Neural cell (in vitro differentiated cells): ENCODE results near the gene LRRC4B. TPM values are rescaled to one million over a fixed set of nuclear protein-coding genes. Genes with fewer than 3 reads are reported as not detected.

Source experiments
- H2AFZ ChIP-seq: fragments of 200-600, 300-800 bp; sonication (generic), shearing (Covaris generic); 2 replicates; pipeline ENCODE4 v1.6.0; 2014; ENCODE audit warnings: low read depth, mild to moderate bottlenecking, antibody characterized with exemption, low read length, moderate library complexity
- H3F3A ChIP-seq: fragments of 200-600 bp; shearing (Covaris generic); 2 replicates; pipeline ENCODE4 v1.6.1; 2016; ENCODE audit warnings: mild to moderate bottlenecking, moderate library complexity, mixed read lengths, antibody characterized with exemption, low read length; ENCODE audit not compliant: insufficient read depth, poor library complexity, severe bottlenecking
- H3K27ac ChIP-seq: fragments of 200-600, 300-800 bp; sonication (generic), shearing (Covaris generic); 2 replicates; pipeline ENCODE4 v1.5.1; 2014; ENCODE audit warnings: mild to moderate bottlenecking, low read length, moderate library complexity
- H3K27me3 ChIP-seq: fragments of 300-800, 200-600 bp; sonication (generic), shearing (Covaris generic); 2 replicates; pipeline ENCODE4 v1.6.0; 2014; ENCODE audit warnings: mild to moderate bottlenecking, low read depth, low read length, moderate library complexity; ENCODE audit not compliant: insufficient read depth
- H3K36me3 ChIP-seq: fragments of 300-800, 200-600 bp; sonication (generic), shearing (Covaris generic); 2 replicates; pipeline ENCODE4 v1.5.1; 2014; ENCODE audit warnings: mild to moderate bottlenecking, antibody characterized with exemption, low read length, moderate library complexity; ENCODE audit not compliant: insufficient read depth
- H3K4me2 ChIP-seq: fragments of 300-800, 200-600 bp; sonication (generic), shearing (Covaris generic); 2 replicates; pipeline ENCODE4 v1.6.0; 2014; ENCODE audit warnings: mild to moderate bottlenecking, low read length
- H3K4me3 ChIP-seq: fragments of 300-800, 200-600 bp; sonication (generic), shearing (Covaris generic); 2 replicates; pipeline ENCODE4 v1.5.1; 2014; ENCODE audit warnings: mild to moderate bottlenecking, low read length, moderate library complexity
- H3K79me2 ChIP-seq: fragments of 200-600 bp; shearing (Covaris generic); replicated peaks from 2 replicates; pipeline ENCODE4 v1.6.0; 2014; ENCODE audit warnings: mild to moderate bottlenecking, low read length, moderate library complexity; ENCODE audit not compliant: insufficient read depth
- H3K9ac ChIP-seq: fragments of 300-800, 200-600 bp; sonication (generic), shearing (Covaris generic); 2 replicates; pipeline ENCODE4 v1.6.1; 2016; ENCODE audit warnings: mild to moderate bottlenecking, low read length, mixed read lengths
- H3K9me2 ChIP-seq: fragments of 200-600 bp; shearing (Covaris generic); 2 replicates; pipeline ENCODE4 v1.6.1; 2016; ENCODE audit warnings: mild to moderate bottlenecking, low read length, mixed read lengths; ENCODE audit not compliant: insufficient read depth
- H3K9me3 ChIP-seq: fragments of 200-600, 300-800 bp; sonication (generic), shearing (Covaris generic); 2 replicates; pipeline ENCODE4 v1.6.1; 2016; ENCODE audit warnings: mild to moderate bottlenecking, mixed run types, low read length, moderate library complexity, mixed read lengths
- H4K20me1 ChIP-seq: fragments of 200-600 bp; shearing (Covaris generic); 2 replicates; pipeline ENCODE4 v1.6.1; 2016; ENCODE audit warnings: mild to moderate bottlenecking, mixed run types; ENCODE audit not compliant: insufficient read depth
- EP300 ChIP-seq: fragments of 450-650 bp; conservative IDR thresholded peaks from 2 replicates; pipeline ENCODE4 v1.6.1; 2014; ENCODE audit warnings: antibody characterized with exemption, mild to moderate bottlenecking, moderate library complexity; ENCODE audit not compliant: poor library complexity, severe bottlenecking
- EZH2 ChIP-seq: fragments of 200-600, 300-800 bp; shearing (Covaris generic), sonication (generic); IDR thresholded peaks from 2 replicates; pipeline ENCODE4 v1.6.1; 2014; ENCODE audit warnings: antibody characterized with exemption, low read length, borderline replicate concordance, mild to moderate bottlenecking; ENCODE audit not compliant: insufficient read depth, poor library complexity, severe bottlenecking
- MXI1 ChIP-seq: fragments of 450-650 bp; conservative IDR thresholded peaks from 2 replicates; pipeline ENCODE4 v1.6.1; 2014; ENCODE audit warnings: antibody characterized with exemption, mild to moderate bottlenecking; ENCODE audit not compliant: poor library complexity, severe bottlenecking
- POLR2AphosphoS5 ChIP-seq: IDR thresholded peaks from 2 replicates; pipeline ENCODE4 v1.6.1; 2012
- RAD21 ChIP-seq: fragments of 450-650 bp; conservative IDR thresholded peaks from 2 replicates; pipeline ENCODE4 v1.6.1; 2014; ENCODE audit warnings: antibody characterized with exemption, mild to moderate bottlenecking, moderate library complexity
- SMC3 ChIP-seq: fragments of 450-650 bp; conservative IDR thresholded peaks from 2 replicates; pipeline ENCODE4 v1.6.1; 2014; ENCODE audit warnings: antibody characterized with exemption, mild to moderate bottlenecking, moderate library complexity; ENCODE audit not compliant: poor library complexity
- TAF1 ChIP-seq: IDR thresholded peaks from 2 replicates; pipeline ENCODE4 v1.6.1; 2012; ENCODE audit warnings: low read depth
- polyA plus RNA-seq: library from polyadenylated mRNA; depleted of rRNA; stranded (reverse); fragments of >200 nt; gene quantifications from 2 replicates; pipeline ENCODE4 v1.2.3, GENCODE V29; 2014
- TF ChIP-seq, protein P1 (sequence below): IDR thresholded peaks from 2 replicates; pipeline ENCODE4 v1.6.1; 2012; ENCODE audit warnings: borderline replicate concordance
- TF ChIP-seq, protein P2 (sequence below): fragments of 450-650 bp; IDR thresholded peaks from 2 replicates; pipeline ENCODE4 v1.5.1; 2014; ENCODE audit warnings: antibody characterized with exemption, mild to moderate bottlenecking, moderate library complexity; ENCODE audit not compliant: poor library complexity, severe bottlenecking

Gene LRRC4B
- polyA plus RNA-seq, 1 donor from 2014 or later, result 83.1 TPM

DNA sequence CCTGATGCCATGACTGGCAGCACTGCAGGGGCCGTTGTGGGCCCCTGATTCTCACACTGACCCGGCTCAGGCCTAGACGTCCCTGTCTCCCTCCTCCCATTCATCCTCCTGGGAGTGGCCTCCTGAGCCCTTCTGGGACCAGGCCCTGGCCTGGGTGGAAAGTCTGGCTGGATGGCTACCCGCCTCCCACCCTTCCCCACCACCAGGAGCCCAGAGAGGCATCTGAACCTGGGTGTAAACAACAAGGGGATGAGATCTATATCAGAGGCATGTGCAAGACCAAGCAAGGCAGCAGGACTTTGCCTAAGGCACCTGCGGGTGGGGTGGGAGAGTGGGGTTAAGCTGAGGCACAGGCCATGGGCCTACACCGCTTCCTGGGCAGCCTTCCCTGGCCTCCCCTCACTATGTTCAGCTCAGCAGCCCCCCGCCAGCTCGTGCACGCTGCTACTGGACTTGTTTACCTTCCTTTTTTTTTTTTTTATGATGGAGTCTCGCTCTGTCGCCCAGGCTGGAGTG is 32.5 kb downstream of the LRRC4B start:
- no peaks in the 10 kb centered on the region for H3F3A ChIP-seq
- H3K9me2 ChIP-seq, result no peaks in the 10 kb centered on the region
- no peak overlapping the region for H3K4me2 ChIP-seq
- no peak overlapping the region for H2AFZ ChIP-seq
- TF ChIP-seq EP300 (no peak), SMC3 (no peak), EZH2 (no peak), TAF1 (no peak), POLR2AphosphoS5 (no peak), MXI1 (no peak), RAD21 (no peak)
- TF ChIP-seq, protein P1, sequence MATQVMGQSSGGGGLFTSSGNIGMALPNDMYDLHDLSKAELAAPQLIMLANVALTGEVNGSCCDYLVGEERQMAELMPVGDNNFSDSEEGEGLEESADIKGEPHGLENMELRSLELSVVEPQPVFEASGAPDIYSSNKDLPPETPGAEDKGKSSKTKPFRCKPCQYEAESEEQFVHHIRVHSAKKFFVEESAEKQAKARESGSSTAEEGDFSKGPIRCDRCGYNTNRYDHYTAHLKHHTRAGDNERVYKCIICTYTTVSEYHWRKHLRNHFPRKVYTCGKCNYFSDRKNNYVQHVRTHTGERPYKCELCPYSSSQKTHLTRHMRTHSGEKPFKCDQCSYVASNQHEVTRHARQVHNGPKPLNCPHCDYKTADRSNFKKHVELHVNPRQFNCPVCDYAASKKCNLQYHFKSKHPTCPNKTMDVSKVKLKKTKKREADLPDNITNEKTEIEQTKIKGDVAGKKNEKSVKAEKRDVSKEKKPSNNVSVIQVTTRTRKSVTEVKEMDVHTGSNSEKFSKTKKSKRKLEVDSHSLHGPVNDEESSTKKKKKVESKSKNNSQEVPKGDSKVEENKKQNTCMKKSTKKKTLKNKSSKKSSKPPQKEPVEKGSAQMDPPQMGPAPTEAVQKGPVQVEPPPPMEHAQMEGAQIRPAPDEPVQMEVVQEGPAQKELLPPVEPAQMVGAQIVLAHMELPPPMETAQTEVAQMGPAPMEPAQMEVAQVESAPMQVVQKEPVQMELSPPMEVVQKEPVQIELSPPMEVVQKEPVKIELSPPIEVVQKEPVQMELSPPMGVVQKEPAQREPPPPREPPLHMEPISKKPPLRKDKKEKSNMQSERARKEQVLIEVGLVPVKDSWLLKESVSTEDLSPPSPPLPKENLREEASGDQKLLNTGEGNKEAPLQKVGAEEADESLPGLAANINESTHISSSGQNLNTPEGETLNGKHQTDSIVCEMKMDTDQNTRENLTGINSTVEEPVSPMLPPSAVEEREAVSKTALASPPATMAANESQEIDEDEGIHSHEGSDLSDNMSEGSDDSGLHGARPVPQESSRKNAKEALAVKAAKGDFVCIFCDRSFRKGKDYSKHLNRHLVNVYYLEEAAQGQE, result no peak
- TF ChIP-seq, protein P2, sequence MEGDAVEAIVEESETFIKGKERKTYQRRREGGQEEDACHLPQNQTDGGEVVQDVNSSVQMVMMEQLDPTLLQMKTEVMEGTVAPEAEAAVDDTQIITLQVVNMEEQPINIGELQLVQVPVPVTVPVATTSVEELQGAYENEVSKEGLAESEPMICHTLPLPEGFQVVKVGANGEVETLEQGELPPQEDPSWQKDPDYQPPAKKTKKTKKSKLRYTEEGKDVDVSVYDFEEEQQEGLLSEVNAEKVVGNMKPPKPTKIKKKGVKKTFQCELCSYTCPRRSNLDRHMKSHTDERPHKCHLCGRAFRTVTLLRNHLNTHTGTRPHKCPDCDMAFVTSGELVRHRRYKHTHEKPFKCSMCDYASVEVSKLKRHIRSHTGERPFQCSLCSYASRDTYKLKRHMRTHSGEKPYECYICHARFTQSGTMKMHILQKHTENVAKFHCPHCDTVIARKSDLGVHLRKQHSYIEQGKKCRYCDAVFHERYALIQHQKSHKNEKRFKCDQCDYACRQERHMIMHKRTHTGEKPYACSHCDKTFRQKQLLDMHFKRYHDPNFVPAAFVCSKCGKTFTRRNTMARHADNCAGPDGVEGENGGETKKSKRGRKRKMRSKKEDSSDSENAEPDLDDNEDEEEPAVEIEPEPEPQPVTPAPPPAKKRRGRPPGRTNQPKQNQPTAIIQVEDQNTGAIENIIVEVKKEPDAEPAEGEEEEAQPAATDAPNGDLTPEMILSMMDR, result no peak
- no peaks in the 10 kb centered on the region for H3K27me3 ChIP-seq
- H3K4me3 ChIP-seq, result no peak overlapping the region
- no peak overlapping the region for H3K27ac ChIP-seq
- no peaks in the 10 kb centered on the region for H3K9me3 ChIP-seq
- no peaks in the 10 kb centered on the region for H4K20me1 ChIP-seq
- H3K9ac ChIP-seq, result no peak overlapping the region
- peaks cover 7% of the 10 kb centered on the region for H3K36me3 ChIP-seq
- peaks cover 59% of the 10 kb centered on the region for H3K79me2 ChIP-seq

DNA sequence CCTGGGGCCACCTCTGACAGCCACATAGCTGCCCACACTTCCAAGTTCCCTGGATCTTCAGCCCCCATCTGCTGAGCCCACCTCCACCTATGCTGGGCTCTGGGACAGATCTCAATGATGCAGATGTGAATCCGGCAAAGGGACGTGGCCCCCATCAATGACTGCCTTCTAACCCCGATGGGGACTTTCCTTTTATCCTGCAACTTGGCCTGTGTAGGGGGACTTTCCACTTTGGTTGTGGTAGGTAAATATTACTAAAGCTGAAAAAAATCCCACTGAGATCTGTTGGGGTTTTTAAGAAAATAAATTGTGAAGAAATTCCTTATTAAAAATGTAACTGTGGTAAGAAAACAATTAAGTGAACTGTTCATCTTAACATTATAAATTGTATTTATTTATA is 33.8 kb downstream of the LRRC4B start:
- no peak overlapping the region for H3K4me3 ChIP-seq
- TF ChIP-seq TAF1 (no peak), SMC3 (no peak), EP300 (no peak), MXI1 (no peak), EZH2 (no peak), RAD21 (no peak), POLR2AphosphoS5 (no peak)
- TF ChIP-seq, protein P1, result no peak
- TF ChIP-seq, protein P2, result no peak
- no peak overlapping the region for H3K9ac ChIP-seq
- H3K27me3 ChIP-seq, result no peaks in the 10 kb centered on the region
- H3K9me2 ChIP-seq, result no peaks in the 10 kb centered on the region
- H3F3A ChIP-seq, result no peaks in the 10 kb centered on the region
- H3K27ac ChIP-seq, result no peak overlapping the region
- no peak overlapping the region for H2AFZ ChIP-seq
- no peaks in the 10 kb centered on the region for H4K20me1 ChIP-seq
- peaks cover 7% of the 10 kb centered on the region for H3K36me3 ChIP-seq
- H3K9me3 ChIP-seq, result no peaks in the 10 kb centered on the region
- no peak overlapping the region for H3K4me2 ChIP-seq
- peaks cover 51% of the 10 kb centered on the region for H3K79me2 ChIP-seq
